Psoas muscle (tissue), 8 donors: Measurements from ENCODE around the gene STXBP6. TPM values are rescaled to one million over a fixed set of nuclear protein-coding genes. Genes with fewer than 3 reads are reported as not detected.

Source experiments
- ATAC-seq, 4 donors: fragments of 200-7000 bp; cut with Tn5 transposase; one replicate each; pipeline ENCODE4 v1.9.1; 2020; ENCODE audit warnings: moderate library complexity in 3 of 4, mild to moderate bottlenecking in 2 of 4
- DNase-seq, 2 donors: peaks; one replicate each; pipeline ENCODE4 v3.0.0-alpha.2; 2020
- H3K27ac ChIP-seq: fragments of 200-600 bp; one replicate; pipeline ENCODE4 v1.8.0; 2022
- H3K27me3 ChIP-seq, 3 donors: fragments of 200-600 bp in 1 of 3; one replicate each; pipeline versions ENCODE4 v1.6.1 to v1.8.0; 2013 to 2022; ENCODE audit warnings: low read length in 2 of 3, mild to moderate bottlenecking in 2 of 3, moderate library complexity in 1 of 3; ENCODE audit not compliant: insufficient read depth in 3 of 3
- H3K36me3 ChIP-seq, 2 donors: fragments of 200-600 bp in 1 of 2; one replicate each; pipeline versions ENCODE4 v1.6.1 to v1.8.0; 2013 to 2022; ENCODE audit warnings: low read depth in 1 of 2, mild to moderate bottlenecking in 1 of 2, moderate library complexity in 1 of 2; ENCODE audit not compliant: insufficient read depth in 1 of 2
- H3K4me1 ChIP-seq: fragments of 200-600 bp; one replicate; pipeline ENCODE4 v1.8.0; 2022
- H3K4me3 ChIP-seq: fragments of 200-600 bp; one replicate; pipeline ENCODE4 v1.8.0; 2022; ENCODE audit warnings: mild to moderate bottlenecking
- H3K9me3 ChIP-seq: fragments of 200-600 bp; one replicate; pipeline ENCODE4 v1.8.0; 2022
- WGBS, 3 donors: extraction: QIAGEN DNeasy Blood & Tissue Kit; methylation state at CpG; one replicate each; pipeline versions ENCODE4 v1.1.6 to v1.1.7; 2013; 5-methylcytosine and 5-hydroxymethylcytosine counted together
- intact Hi-C, 2 donors: fragments of 100-400 bp; cut with DNase I; formaldehyde crosslinking; loops; one replicate each; pipeline versions ENCODE4 v1.11.0 to v1.14.2; 2022
- polyA plus RNA-seq, 3 donors: library from polyadenylated mRNA; stranded (reverse); fragments of 200-250 nt; gene quantifications; one replicate each; pipeline ENCODE4 v1.2.3, GENCODE V29; 2013
- total RNA-seq, 4 donors: library from RNA; stranded (reverse); fragmentation: NEBNext Ultra II Directional in 2 of 4; extraction: Animal tissue kit (Norgen Biotek cat#: 25700) in 2 of 4; gene quantifications; one replicate each; pipeline versions ENCODE4 v1.2.1 to v1.2.4, GENCODE V29; 2021 to 2023
- TF ChIP-seq, protein P1 (sequence below): fragments of 200-600 bp; IDR thresholded peaks from one replicate; pipeline ENCODE4 v1.8.0; 2022; ENCODE audit warnings: antibody characterized with exemption
- donor health status: healthy with polysubstance abuse.
- donor health status: DM: no; HTN: no; CAD: no; lungs with moderate emphysema.
- donor health status: Bipolar disorder and iron deficiency.
- donor health status: healthy.
- donor health status: DM: yes; HTN: yes; CAD: no.
- donor health status: DM: no; HTN: no; CAD: no.
- donor health status: DM: no; HTN: no; CAD: no.
- donor health status: DM: yes; HTN: yes; CAD: no.

STXBP6 gene
- total and polyA plus RNA-seq, 7 donors: 1.1 to 3.5 (median 2.2) TPM

- no peak for DNase-seq
- Histone ChIP-seq H3K36me3 (no peaks in the 10 kb centered on the region), H3K4me1 (no peaks in the 10 kb centered on the region), H3K27me3 (no peaks in the 10 kb centered on the region), H3K9me3 (no peaks in the 10 kb centered on the region), H3K27ac (no peak overlapping the region), H3K4me3 (no peak overlapping the region)
- intact Hi-C loops: no loop called here
- ATAC-seq: no peak
- TF ChIP-seq, protein P1, sequence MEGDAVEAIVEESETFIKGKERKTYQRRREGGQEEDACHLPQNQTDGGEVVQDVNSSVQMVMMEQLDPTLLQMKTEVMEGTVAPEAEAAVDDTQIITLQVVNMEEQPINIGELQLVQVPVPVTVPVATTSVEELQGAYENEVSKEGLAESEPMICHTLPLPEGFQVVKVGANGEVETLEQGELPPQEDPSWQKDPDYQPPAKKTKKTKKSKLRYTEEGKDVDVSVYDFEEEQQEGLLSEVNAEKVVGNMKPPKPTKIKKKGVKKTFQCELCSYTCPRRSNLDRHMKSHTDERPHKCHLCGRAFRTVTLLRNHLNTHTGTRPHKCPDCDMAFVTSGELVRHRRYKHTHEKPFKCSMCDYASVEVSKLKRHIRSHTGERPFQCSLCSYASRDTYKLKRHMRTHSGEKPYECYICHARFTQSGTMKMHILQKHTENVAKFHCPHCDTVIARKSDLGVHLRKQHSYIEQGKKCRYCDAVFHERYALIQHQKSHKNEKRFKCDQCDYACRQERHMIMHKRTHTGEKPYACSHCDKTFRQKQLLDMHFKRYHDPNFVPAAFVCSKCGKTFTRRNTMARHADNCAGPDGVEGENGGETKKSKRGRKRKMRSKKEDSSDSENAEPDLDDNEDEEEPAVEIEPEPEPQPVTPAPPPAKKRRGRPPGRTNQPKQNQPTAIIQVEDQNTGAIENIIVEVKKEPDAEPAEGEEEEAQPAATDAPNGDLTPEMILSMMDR: no peak
- WGBS, 3 donors: 95 to 100% (median 96%) methylated on average over 2 of the region's 2 CpGs
These were observed 133.9 kb downstream of the STXBP6 start for GRCh38 chr14:24915958-24916595.

GRCh38 chr14:24915403-24915921 lies 134.5 kb downstream of the STXBP6 start:
- H3K4me1 ChIP-seq: no peaks in the 10 kb centered on the region
- no peak for ATAC-seq

GRCh38 chr14:24913746-24914145 lies 136.2 kb downstream of the STXBP6 start:
- H3K4me1 ChIP-seq: no peaks in the 10 kb centered on the region
- H3K9me3 ChIP-seq: no peaks in the 10 kb centered on the region
- H3K27me3 ChIP-seq: no peaks in the 10 kb centered on the region
- H3K4me3 ChIP-seq: no peak overlapping the region
- no peak for ATAC-seq
- H3K36me3 ChIP-seq: no peaks in the 10 kb centered on the region
- 47 to 71% (median 57%) methylated on average over 1 of the region's 1 CpG for WGBS, 3 donors
- no peak overlapping the region for H3K27ac ChIP-seq
- intact Hi-C loops: no loop called here
- DNase-seq: no peak
- TF ChIP-seq, protein P1: no peak

More at GRCh38 chr14:24915403-24915921, 134.5 kb downstream of the STXBP6 start:
- Histone ChIP-seq H3K27me3 (no peaks in the 10 kb centered on the region), H3K9me3 (no peaks in the 10 kb centered on the region), H3K27ac (no peak overlapping the region), H3K4me3 (no peak overlapping the region), H3K36me3 (no peaks in the 10 kb centered on the region)
- WGBS, 3 donors: 89 to 97% (median 90%) methylated on average over 1 of the region's 1 CpG
- DNase-seq: no peak
- TF ChIP-seq, protein P1: no peak
- intact Hi-C loops: no loop called here

DNA sequence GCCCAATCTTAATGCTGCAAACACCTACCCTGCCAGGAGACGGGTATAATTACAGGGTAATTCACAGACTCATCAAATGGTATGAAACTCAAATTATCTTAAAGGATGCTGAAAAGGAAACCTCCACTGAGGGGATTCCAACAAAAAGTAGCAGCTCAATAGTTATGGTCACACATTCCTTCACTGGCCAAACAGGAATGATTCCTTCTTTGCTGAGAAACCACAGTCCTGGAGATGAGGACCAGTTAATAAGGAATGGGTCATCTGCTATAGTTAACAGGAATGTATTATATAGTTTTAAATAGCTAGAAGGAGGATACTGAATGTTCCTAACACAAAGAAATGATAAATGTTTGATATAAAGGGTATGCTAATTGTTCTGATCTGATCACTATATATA lies 136.9 kb downstream of the STXBP6 start:
- no peaks in the 10 kb centered on the region for H3K4me1 ChIP-seq
- WGBS, 3 donors: 95 to 99% (median 96%) methylated on average over 1 of the region's 1 CpG

More for the DNA sequence above, 136.9 kb downstream of the STXBP6 start:
- TF ChIP-seq, protein P1: no peak
- intact Hi-C loops: no loop called here
- Histone ChIP-seq H3K9me3 (no peaks in the 10 kb centered on the region), H3K27ac (no peak overlapping the region), H3K27me3 (no peaks in the 10 kb centered on the region), H3K36me3 (no peaks in the 10 kb centered on the region), H3K4me3 (no peak overlapping the region)
- ATAC-seq (no peak), DNase-seq (no peak)
